Lower lobe of right lung (tissue), 2 donors: Measurements from ENCODE around the gene PLEKHA5. TPM values are rescaled to one million over a fixed set of nuclear protein-coding genes. Genes with fewer than 3 reads are reported as not detected.

Source experiments
- ATAC-seq, 2 donors: fragments of 200-7000 bp; cut with Tn5 transposase; one replicate each; pipeline ENCODE4 v1.9.1; 2020 to 2022; ENCODE audit warnings: mild to moderate bottlenecking in 2 of 2, moderate library complexity in 2 of 2
- DNase-seq: peaks from one replicate; pipeline ENCODE4 v3.0.0-alpha.2; 2020
- H3K27ac ChIP-seq: fragments of 200-600 bp; one replicate; pipeline ENCODE4 v1.8.0; 2022
- H3K27me3 ChIP-seq: fragments of 200-600 bp; one replicate; pipeline ENCODE4 v1.8.0; 2022; ENCODE audit warnings: low read depth
- H3K36me3 ChIP-seq: fragments of 200-600 bp; one replicate; pipeline ENCODE4 v1.8.0; 2022; ENCODE audit warnings: mild to moderate bottlenecking
- H3K4me1 ChIP-seq: fragments of 200-600 bp; one replicate; pipeline ENCODE4 v1.8.0; 2022
- H3K4me3 ChIP-seq: fragments of 200-600 bp; one replicate; pipeline ENCODE4 v1.8.0; 2022; ENCODE audit warnings: mild to moderate bottlenecking
- H3K9me3 ChIP-seq: fragments of 200-600 bp; one replicate; pipeline ENCODE4 v1.8.0; 2022
- intact Hi-C: fragments of 100-400 bp; cut with DNase I; formaldehyde crosslinking; loops from one replicate; pipeline ENCODE4 v1.11.0; 2022
- total RNA-seq: library from RNA; stranded (reverse); fragmentation: NEBNext Ultra II Directional; extraction: Animal tissue kit (Norgen Biotek cat#: 25700); gene quantifications from one replicate; pipeline ENCODE4 v1.2.1, GENCODE V29; 2021
- TF ChIP-seq, protein P1 (sequence below): fragments of 200-600 bp; IDR thresholded peaks from one replicate; pipeline ENCODE4 v1.8.0; 2022; ENCODE audit warnings: antibody characterized with exemption, mild to moderate bottlenecking
- donor health status: DM: no; HTN: yes; CAD: no; lungs with severe emphysema.

PLEKHA5 gene
- total RNA-seq, 1 donor from 2014 or later = 29.2 TPM

DNA sequence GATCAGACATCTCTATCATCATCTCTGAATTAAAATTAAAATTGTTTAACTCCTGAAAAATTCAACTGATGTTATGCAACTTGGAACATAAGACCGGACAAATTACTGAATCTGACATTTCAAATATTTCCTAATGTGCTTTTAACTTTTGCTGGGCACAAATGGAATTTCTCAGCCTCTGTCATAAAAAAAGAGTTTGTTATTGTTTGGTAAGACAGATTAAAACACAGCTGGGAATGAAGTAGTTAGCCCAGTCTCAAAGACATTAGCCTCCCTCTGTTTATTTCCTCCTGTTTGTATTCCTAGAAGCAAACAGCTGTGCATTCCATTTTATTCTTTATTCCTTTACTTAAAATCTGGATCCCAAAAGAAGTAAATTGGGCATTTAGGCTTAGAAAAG, 29.4 kb downstream of the PLEKHA5 start:
- Histone ChIP-seq H3K4me1 (peaks cover 5% of the 10 kb centered on the region), H3K27ac (no peak overlapping the region), H3K9me3 (no peaks in the 10 kb centered on the region), H3K4me3 (no peak overlapping the region), H3K27me3 (no peaks in the 10 kb centered on the region), H3K36me3 (no peaks in the 10 kb centered on the region)
- TF ChIP-seq, protein P1, sequence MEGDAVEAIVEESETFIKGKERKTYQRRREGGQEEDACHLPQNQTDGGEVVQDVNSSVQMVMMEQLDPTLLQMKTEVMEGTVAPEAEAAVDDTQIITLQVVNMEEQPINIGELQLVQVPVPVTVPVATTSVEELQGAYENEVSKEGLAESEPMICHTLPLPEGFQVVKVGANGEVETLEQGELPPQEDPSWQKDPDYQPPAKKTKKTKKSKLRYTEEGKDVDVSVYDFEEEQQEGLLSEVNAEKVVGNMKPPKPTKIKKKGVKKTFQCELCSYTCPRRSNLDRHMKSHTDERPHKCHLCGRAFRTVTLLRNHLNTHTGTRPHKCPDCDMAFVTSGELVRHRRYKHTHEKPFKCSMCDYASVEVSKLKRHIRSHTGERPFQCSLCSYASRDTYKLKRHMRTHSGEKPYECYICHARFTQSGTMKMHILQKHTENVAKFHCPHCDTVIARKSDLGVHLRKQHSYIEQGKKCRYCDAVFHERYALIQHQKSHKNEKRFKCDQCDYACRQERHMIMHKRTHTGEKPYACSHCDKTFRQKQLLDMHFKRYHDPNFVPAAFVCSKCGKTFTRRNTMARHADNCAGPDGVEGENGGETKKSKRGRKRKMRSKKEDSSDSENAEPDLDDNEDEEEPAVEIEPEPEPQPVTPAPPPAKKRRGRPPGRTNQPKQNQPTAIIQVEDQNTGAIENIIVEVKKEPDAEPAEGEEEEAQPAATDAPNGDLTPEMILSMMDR = no peak
- DNase-seq (no peak), ATAC-seq (no peak)
- intact Hi-C loops = no loop called here

DNA sequence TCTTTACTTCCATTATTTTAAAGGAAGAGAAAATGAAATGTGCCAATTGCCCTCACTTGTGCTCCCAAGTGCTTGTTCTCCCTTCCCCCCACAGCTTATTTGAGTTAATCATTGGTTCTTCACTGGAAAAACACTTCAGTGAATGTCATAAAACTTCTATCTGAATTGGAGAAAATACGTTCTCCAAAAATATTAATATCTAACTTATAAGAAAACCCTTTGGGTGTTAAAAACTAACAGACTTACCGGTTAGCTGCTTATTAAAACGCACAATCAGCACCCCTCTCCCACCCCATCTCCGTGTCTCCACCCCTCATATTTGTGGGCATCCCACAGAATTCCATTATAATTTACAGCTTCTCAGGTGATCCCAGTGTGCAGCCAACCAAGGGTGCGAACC, 31.7 kb downstream of the PLEKHA5 start:
- no peaks in the 10 kb centered on the region for H3K27me3 ChIP-seq
- intact Hi-C loops = no loop called here
- H3K9me3 ChIP-seq = no peaks in the 10 kb centered on the region
- H3K4me1 ChIP-seq = peaks cover 1% of the 10 kb centered on the region
- ATAC-seq = no peak
- TF ChIP-seq, protein P1 = no peak
- no peak overlapping the region for H3K4me3 ChIP-seq
- DNase-seq = no peak
- H3K36me3 ChIP-seq = no peaks in the 10 kb centered on the region
- H3K27ac ChIP-seq = no peak overlapping the region

DNA sequence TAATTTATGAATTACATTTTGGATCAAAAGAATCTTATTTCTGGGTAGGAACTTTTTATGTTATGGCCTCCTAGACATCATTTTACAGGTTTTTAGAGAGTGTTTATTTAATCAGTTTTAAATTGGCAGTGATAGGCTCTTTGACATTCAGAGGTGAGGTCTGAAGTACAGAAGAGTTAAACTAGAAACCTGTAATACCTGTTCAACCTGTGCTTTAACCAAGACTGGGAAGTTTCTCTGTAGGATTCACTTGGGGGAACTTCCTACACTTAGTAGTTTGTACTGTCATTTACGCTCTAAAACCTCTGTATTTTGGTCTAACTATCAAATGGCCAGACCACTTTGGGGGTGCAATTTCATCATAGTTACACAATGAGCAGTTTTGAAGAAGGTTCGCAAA, 35.9 kb downstream of the PLEKHA5 start:
- intact Hi-C loops = no loop called here
- TF ChIP-seq, protein P1 = no peak
- no peak for DNase-seq
- H3K27ac ChIP-seq = no peak overlapping the region
- peak in 1 of 2 donors; percentile 77 for ATAC-seq
- H3K27me3 ChIP-seq = no peaks in the 10 kb centered on the region
- H3K9me3 ChIP-seq = no peaks in the 10 kb centered on the region
- H3K36me3 ChIP-seq = no peaks in the 10 kb centered on the region
- H3K4me3 ChIP-seq = no peak overlapping the region
- H3K4me1 ChIP-seq = no peaks in the 10 kb centered on the region

DNA sequence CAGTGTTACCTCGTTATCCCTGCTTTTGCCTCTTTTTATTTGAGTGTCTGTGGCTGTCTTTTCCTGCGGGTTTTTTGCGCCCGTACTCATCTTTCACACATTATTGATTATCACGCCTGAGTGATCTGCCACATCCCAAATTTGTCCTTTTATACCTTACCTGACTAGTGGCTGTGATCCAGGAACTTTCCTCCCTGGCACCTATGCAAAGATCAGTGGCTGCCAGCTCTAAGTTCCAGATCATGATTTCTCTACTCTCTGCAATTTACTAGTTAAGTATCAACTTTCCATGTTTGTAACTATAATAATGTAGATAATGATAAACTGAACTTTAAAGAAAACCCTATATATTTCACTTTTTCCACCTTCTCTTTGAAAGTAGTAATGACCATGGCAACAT, 36.9 kb downstream of the PLEKHA5 start:
- DNase-seq (no peak), ATAC-seq (no peak)
- H3K27me3 ChIP-seq = no peaks in the 10 kb centered on the region
- no peak overlapping the region for H3K4me3 ChIP-seq
- TF ChIP-seq, protein P1 = no peak
- H3K9me3 ChIP-seq = no peaks in the 10 kb centered on the region
- no peaks in the 10 kb centered on the region for H3K4me1 ChIP-seq
- no peaks in the 10 kb centered on the region for H3K36me3 ChIP-seq
- H3K27ac ChIP-seq = no peak overlapping the region
- intact Hi-C loops = no loop called here

DNA sequence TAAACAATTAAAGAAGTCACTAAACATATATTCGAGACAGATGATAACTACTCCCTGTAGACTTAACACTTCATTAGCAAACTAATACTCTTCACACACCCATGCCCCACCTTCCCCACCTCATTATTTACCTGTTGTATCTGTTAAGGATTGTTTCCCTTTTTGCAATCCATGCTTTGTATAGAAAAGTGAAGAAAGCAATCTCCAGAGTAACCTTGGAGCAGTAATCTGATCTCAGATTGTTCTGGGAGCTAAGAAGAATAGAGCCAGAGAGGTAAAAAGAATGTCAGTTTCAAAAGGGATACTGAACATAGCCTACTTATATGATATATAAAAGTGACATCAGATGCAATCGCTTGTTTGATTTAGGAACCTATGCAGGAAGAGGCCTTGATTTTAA, 37.4 kb downstream of the PLEKHA5 start:
- no peaks in the 10 kb centered on the region for H3K36me3 ChIP-seq
- TF ChIP-seq, protein P1 = no peak
- intact Hi-C loops = no loop called here
- ATAC-seq (no peak), DNase-seq (no peak)
- H3K27me3 ChIP-seq = no peaks in the 10 kb centered on the region
- H3K4me3 ChIP-seq = no peak overlapping the region
- no peak overlapping the region for H3K27ac ChIP-seq
- no peaks in the 10 kb centered on the region for H3K9me3 ChIP-seq
- no peaks in the 10 kb centered on the region for H3K4me1 ChIP-seq

DNA sequence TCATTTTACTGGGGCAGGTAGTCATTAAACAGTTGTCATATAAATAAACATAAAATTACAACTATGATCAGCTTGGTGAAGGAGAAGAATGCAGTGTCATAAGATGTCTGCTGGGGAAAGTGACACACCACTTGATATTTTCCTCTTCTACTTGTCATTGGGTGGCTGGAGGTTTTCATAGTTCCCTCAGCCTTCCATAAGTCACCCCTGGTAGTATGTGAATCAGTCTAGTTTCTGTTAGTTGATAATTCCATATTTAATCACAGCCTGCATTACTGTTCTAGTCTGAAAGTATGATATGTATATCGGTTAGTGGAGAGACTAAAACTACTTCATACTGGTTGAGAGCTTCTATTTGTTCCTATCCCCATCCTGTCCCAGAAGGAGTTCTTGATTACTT, 38.2 kb downstream of the PLEKHA5 start:
- intact Hi-C loops = no loop called here

More for the DNA sequence above, 38.2 kb downstream of the PLEKHA5 start:
- Histone ChIP-seq H3K9me3 (no peaks in the 10 kb centered on the region), H3K27me3 (no peaks in the 10 kb centered on the region), H3K4me1 (no peaks in the 10 kb centered on the region), H3K27ac (no peak overlapping the region), H3K36me3 (no peaks in the 10 kb centered on the region), H3K4me3 (no peak overlapping the region)
- ATAC-seq (no peak), DNase-seq (no peak)
- TF ChIP-seq, protein P1 = no peak
